Stimulated activated CD8-positive, alpha-beta memory T cell treated with anti-CD3 and anti-CD28 coated beads, Interleukin-15, amount 100 ng/mL, for 24 hours (primary cell): ENCODE measurements around the gene METTL27.
"Not testable (repeated sequence)": the region's sequence is repeated elsewhere in the genome, so short reads cannot be mapped to it uniquely, and the experiment has no call there.

Experiments
- DNase-seq: peaks from one replicate; pipeline ENCODE4 v3.0.0-alpha.2; 2020; ENCODE audit warnings: low read depth

The METTL27 gene

GRCh38 chr7:73869011-73869798 is 26.9 kb upstream of the METTL27 start:
- DNase-seq: no peak

- DNase-seq: no peak
Observed at GRCh38 chr7:73866446-73866767, 24.1 kb upstream of the METTL27 start.

- DNase-seq: no peak
Observed at GRCh38 chr7:73865738-73866445, 23.6 kb upstream of the METTL27 start.

- no peak for DNase-seq
Observed at GRCh38 chr7:73864981-73865711, 22.8 kb upstream of the METTL27 start.

- DNase-seq: no peak
Observed at GRCh38 chr7:73861305-73861704, 19.0 kb upstream of the METTL27 start.

GRCh38 chr7:73860859-73861258 is 18.5 kb upstream of the METTL27 start, which contains the start of gene TMEM270:
Gene TMEM270, plus strand, starts transcription at chr7:73861159. Its CDS starts 36 bp downstream, at chr7:73861195.
- DNase-seq: no peak

- no peak for DNase-seq
Observed at GRCh38 chr7:73858807-73859206, 16.5 kb upstream of the METTL27 start.

GRCh38 chr7:73856941-73857340 is 14.6 kb upstream of the METTL27 start:
- no peak for DNase-seq

GRCh38 chr7:73852500-73852899 is 10.2 kb upstream of the METTL27 start:
- DNase-seq: no peak

GRCh38 chr7:73851410-73852338 is 9.4 kb upstream of the METTL27 start:
- DNase-seq: no peak

- DNase-seq: no peak
Observed at GRCh38 chr7:73850781-73851207, 8.5 kb upstream of the METTL27 start.

GRCh38 chr7:73847941-73848723 is 5.8 kb upstream of the METTL27 start:
- DNase-seq: no peak

GRCh38 chr7:73845701-73846195 is 3.4 kb upstream of the METTL27 start:
- DNase-seq: not testable (repeated sequence)

GRCh38 chr7:73844848-73845460 is 2.6 kb upstream of the METTL27 start:
- DNase-seq: no peak

- DNase-seq: no peak
Observed at GRCh38 chr7:73844131-73844547, 1.8 kb upstream of the METTL27 start.

- DNase-seq: no peak
Observed at GRCh38 chr7:73841689-73842066, 638 bp downstream of the METTL27 start.

GRCh38 chr7:73840715-73841379 is 1.5 kb downstream of the METTL27 start:
- no peak for DNase-seq

GRCh38 chr7:73839743-73840714 is 2.3 kb downstream of the METTL27 start:
- DNase-seq: no peak
